ENCODE results near the gene SPNS1.

GRCh38 chr16:28987170-28987853 lies 12.7 kb downstream of the SPNS1 start:
- no peak for TF ChIP-seq FOXM1 (IDR thresholded peaks at IDR 0.05; ENCODE audit: borderline replicate concordance)
- TF ChIP-seq SP1 (IDR thresholded peaks at IDR 0.05): no peak
- no peak for TF ChIP-seq SUZ12 (IDR thresholded peaks at IDR 0.05)
- no peak for TF ChIP-seq BHLHE40 (IDR thresholded peaks at IDR 0.05; ENCODE audit: borderline replicate concordance)
- no peak for TF ChIP-seq PKNOX1 (IDR thresholded peaks at IDR 0.05)
- TF ChIP-seq L3MBTL2 (conservative IDR thresholded peaks at IDR 0.05): no peak
- TF ChIP-seq FOXA1 (IDR thresholded peaks at IDR 0.05): no peak

All from HEK293T (cell line).